Stimulated activated CD4-positive, alpha-beta T cell treated with anti-CD3 and anti-CD28 coated beads, TNF-alpha, amount 100 ng/mL, for 48 hours (primary cell): ENCODE measurements around the gene TEX35.

ENCODE experiments used
- DNase-seq, 3 donors: peaks; one replicate each; pipeline ENCODE4 v3.0.0-alpha.2; 2020; ENCODE audit warnings: low read depth in 3 of 3

Gene TEX35

GRCh38 chr1:178512566-178513277, at the start of gene TEX35:
TSS of gene TEX35 (plus strand) at chr1:178513109. CDS start at chr1:178513189, 80 bp downstream.
- DNase-seq, result no peak

DNA sequence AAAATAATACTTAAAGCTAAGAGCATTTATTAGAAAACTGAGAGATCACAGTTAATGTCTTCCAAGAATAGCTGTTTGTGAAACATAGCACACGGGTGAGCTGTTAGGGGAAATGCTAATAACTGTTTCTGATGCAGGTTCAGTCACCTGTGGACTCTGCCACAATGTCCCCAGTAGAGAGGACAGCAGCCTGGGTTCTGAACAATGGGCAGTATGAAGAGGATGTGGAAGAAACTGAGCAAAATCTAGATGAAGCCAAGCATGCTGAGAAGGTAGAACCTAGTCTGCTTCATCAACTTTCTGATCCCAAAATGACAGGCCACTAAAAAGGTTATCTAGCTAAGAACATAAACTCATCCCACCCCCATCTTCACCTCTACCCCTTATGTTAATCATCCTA, 48.8 kb upstream of the TEX35 start:
- DNase-seq, result no peak

DNA sequence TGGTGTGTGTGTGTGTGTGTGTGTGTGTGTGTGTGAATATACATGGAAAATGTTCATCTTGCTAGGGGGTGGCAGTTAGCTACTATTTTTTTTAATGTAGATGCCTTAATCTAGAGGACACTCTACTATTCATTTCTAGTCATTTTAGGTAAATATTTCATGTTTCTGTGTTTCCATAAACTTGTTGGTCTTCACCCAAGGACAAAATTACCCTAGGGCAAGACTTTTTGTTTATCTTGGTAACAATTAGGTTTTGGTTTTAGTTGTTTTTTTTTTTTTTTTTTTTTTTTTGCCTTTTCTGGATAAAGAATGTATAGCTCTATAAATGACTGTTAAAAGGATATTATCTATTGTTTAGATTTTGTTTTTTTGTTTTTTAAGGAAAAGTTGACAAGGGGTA, 48.3 kb upstream of the TEX35 start:
- no peak for DNase-seq

- DNase-seq, result no peak
These were observed 47.9 kb upstream of the TEX35 start for GRCh38 chr1:178465011-178465410.

GRCh38 chr1:178467837-178468236, 45.1 kb upstream of the TEX35 start:
- DNase-seq, result no peak

DNA sequence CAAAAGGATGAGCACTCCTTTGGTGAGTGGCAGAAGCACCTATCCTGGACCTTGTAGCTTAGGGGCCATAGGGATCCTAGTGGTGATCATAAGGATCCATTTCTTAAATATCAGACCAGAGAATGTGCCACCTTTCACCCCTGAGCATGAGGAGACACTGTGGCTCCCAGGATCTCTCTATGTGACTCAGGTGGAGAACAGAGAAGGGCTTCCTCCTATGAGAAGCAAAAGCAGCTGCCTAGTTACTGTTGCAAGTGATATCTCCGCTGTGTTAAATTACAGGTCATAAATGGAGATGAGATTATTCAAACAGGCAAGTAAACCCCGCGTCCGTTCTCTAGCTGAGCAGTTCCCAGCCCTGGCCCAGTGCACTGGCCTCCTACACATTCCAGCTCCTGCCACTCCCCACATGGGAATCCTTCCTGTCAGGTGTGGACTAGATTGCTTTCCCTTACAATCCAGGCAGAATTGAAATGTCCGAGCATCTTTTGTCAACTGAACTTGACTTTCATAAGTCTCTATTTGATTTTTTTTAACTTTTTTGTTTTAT, 42.4 kb upstream of the TEX35 start:
- DNase-seq, result no peak

- DNase-seq, result no peak
These were observed 40.4 kb upstream of the TEX35 start for GRCh38 chr1:178472531-178472930.

DNA sequence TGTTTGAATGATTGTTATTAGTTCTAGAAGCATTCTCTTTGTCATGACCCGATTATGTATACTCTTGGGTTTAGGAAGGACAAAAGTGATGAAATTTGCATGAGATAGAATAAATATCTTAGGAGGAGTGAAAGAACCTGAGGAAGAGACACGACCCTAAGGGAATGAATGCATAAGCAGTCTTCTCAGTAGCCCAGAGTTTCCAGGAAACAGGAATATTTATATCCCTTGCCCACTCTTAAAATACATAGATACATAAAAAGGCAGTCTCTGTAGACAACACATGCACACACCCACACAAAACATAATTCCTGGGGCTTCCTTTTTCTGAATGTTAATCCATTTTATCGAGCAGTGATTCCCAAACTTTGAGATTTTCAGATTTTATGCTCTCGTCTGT, 35.5 kb upstream of the TEX35 start:
- DNase-seq, result no peak

GRCh38 chr1:178477841-178478240, 35.1 kb upstream of the TEX35 start:
- no peak for DNase-seq

DNA sequence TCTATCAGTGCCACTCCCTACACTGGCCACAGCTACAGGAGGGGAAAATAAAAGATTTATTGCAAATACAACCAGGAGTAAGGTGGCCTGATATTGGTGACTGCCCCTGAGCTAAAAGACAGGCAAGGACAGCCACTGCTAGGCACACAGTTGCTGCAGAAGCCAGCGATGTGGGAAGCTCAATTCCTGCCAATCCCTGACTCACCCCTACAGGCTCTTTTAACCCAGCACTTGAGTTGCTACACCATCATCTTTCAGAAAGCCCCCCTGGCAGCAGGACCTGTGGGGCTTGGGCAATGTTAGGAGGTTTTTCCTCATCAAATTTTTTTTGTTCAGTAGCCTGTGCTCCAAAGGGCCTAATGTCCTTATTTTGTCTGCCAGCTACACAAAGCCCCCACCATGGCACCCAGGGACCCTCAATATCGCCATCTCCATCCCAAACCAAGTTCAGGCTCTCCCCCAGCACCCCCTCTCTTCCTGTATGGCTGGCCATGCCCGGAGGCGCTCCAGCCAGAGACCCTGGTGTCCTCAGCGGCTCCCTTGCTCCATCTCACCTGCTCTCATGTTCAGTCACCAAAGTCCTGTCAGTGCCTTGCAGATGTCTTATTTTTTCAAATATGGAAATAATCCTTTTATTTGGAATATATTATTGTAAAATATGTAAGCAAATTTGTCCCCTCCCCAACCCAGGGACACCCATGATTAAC, 29.5 kb upstream of the TEX35 start:
- DNase-seq, result no peak

- DNase-seq, result no peak
These were observed 28.1 kb upstream of the TEX35 start for GRCh38 chr1:178484698-178485225.

- no peak for DNase-seq
These were observed 27.3 kb upstream of the TEX35 start for GRCh38 chr1:178485541-178485981.

GRCh38 chr1:178486100-178487069, 26.5 kb upstream of the TEX35 start:
- DNase-seq, result no peak

DNA sequence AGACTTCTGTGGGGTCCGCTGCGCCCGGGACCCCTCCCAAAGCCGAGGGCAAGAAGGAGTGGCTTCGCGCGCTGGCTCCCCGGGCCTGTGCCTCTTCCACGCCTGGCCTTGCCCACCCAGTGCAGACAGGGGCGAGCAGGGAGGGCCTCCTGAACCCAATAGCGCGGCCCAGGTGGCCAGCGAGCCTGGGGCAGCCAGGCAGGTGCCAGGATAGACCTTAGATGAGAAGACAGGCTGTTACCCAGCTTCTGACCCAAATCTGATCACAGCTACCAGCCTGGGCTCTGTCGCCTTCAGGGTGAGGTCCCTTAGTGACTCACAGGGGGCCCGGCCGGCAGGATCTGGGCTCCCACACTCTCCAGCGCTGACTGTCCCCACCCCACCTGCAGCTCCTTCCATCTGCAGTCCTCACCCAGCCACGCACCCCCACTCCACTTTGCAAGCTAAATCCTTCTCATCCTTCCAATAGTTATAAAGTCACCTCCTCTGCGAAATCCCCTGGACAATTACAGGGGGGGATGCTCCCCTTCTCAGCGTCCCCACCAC, 25.8 kb upstream of the TEX35 start:
- DNase-seq, result no peak

DNA sequence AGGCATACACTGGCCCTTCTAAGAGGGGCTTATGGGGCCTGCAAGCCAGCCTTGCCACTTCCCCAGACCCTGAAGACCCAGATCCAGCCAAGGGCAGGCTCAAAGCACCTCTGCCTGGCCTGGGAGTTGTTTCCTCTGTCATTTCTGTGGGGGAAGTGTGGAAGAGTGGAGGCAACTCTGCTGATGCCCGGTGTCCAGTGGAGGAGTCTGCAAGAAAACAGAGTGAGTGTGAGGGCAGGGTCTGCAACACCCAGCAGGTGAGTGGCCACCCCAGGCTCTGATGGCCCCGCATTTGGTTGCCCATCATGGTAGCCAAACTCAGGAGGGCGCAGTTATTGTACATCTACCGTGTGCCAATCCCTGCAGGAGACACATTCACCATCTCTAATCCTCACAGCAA, 24.5 kb upstream of the TEX35 start:
- no peak for DNase-seq

DNA sequence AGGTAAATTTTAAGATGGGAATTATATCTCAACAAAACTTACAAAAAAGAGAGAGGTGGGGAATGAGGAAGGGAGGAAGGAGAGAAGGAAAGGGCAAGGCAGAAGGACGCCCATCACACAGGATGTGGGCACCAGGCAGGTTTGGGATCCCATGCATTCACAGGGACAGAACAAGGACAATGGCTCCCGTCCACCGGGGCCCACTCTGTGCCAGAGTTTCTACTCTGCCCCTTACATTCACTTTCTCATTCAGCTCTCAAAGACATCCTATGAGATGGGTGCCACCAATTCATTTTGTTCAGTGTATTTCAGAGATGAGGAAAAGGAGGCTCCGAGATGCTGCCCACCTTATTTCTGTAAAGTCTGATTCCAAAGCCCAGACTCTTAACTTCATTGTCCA, 23.5 kb upstream of the TEX35 start:
- no peak for DNase-seq

DNA sequence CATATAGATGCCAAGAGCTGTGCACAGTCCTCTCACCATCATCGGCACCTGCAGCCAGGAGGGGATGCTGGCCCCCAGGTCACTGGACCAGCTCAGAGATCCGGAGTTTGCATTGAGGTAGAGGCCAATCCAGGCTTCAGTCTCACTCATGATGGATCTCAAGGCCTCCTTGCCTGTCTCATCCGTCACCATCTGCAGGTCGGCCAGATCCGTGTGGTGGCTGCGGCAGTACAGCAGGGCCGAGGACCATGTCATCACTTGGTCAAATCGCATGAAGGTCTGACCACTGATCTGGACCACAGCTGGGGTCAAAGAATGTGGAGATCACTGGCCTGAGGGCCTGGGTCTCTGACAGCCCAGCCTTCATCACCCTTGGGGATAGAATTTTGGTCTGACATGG, 22.8 kb upstream of the TEX35 start:
- DNase-seq, result no peak

GRCh38 chr1:178490967-178491366, 21.9 kb upstream of the TEX35 start:
- no peak for DNase-seq

DNA sequence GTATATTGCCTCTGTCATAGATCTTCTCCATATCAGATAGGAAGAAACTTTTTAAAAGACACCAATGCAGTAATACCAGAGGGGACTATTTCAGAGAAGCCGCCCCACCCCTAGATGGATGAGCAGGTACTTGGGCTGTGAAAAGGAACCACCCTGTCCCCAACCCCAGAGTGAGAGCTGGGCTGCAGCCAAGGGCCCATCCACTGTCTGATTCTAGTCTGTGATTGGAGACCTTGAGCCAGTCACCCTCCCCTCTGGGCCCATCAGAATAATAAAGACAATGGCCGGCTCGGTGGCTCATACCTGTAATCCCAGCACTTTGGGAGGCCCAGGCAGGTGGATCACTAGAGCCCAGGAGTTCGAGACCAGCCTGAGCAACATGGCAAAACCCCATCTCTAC, 21.2 kb upstream of the TEX35 start:
- DNase-seq, result no peak

GRCh38 chr1:178492341-178492740, 20.6 kb upstream of the TEX35 start:
- DNase-seq, result no peak

DNA sequence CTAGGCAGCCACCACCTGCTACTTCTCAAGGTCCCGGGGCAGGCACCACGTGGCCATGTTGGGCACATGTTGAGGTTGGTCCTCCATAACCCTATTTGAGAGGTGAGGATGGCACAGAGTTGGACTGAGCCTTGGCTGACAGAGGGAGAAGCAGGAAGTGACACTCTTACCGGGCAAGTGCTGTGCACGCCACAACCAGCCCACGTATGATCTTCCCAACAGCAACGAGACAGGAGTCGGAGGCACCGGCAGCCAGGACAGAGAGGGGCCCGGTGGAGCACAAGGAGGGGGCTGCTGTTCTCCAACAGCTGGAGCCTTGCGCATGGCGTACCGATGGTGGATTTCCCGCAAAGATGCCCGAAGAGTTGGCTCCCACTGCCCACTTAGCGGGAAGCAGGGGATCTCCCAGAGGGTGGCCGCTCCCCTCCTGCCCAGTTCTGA, 19.6 kb upstream of the TEX35 start:
- DNase-seq, result no peak
